GM23248 (cell line): Measurements from ENCODE around the gene RARA.

ENCODE experiments used
- EZH2 ChIP-seq: fragments of 200-600 bp; sonication (generic); IDR thresholded peaks from 2 replicates; pipeline ENCODE4 v1.6.1; 2018; ENCODE audit warnings: antibody characterized with exemption, mild to moderate bottlenecking; ENCODE audit not compliant: insufficient read depth, poor library complexity, severe bottlenecking
- EZH2phosphoT487 ChIP-seq: fragments of 200-600 bp; sonication (generic); IDR thresholded peaks from 2 replicates; pipeline ENCODE4 v1.6.1; 2018; ENCODE audit warnings: antibody characterized with exemption, moderate library complexity, mild to moderate bottlenecking, low read depth; ENCODE audit not compliant: insufficient read depth

GRCh38 chr17:40374821-40375498 is 66.0 kb downstream of the RARA start:
- TF ChIP-seq EZH2, result no peak
- TF ChIP-seq EZH2phosphoT487, result no peak
